Measurements from ENCODE around the gene TBCK.

DNA sequence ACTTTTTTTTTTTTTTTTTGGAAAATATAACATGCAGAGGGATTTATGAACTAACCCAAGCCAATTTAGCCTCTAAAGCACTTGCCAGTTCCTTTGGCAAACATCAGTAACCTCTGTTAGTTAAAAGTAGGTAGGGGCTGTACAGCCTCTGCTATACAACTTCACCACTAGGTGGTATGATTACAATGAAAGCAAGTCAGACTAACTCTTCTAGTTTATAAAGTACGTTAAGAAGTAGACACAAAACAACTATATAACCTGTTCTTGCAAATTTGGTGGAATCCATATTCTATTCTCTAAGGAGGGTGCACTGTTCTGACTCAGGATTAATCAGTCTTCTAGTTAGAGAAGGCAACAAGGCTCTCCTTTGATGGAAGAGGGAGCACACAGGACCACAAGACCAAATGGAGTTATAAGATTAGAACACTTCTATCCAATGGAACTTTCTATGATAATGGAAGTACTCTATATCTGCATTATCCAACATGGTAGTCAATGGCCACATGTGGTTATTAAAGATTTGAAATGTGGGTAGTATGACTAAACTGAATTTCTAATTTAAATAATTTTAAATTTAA, 13.1 kb upstream of the TBCK start:
- TF ChIP-seq, protein P1, sequence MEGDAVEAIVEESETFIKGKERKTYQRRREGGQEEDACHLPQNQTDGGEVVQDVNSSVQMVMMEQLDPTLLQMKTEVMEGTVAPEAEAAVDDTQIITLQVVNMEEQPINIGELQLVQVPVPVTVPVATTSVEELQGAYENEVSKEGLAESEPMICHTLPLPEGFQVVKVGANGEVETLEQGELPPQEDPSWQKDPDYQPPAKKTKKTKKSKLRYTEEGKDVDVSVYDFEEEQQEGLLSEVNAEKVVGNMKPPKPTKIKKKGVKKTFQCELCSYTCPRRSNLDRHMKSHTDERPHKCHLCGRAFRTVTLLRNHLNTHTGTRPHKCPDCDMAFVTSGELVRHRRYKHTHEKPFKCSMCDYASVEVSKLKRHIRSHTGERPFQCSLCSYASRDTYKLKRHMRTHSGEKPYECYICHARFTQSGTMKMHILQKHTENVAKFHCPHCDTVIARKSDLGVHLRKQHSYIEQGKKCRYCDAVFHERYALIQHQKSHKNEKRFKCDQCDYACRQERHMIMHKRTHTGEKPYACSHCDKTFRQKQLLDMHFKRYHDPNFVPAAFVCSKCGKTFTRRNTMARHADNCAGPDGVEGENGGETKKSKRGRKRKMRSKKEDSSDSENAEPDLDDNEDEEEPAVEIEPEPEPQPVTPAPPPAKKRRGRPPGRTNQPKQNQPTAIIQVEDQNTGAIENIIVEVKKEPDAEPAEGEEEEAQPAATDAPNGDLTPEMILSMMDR (IDR thresholded peaks at IDR 0.05): peak in 3 of 5 experiments; percentile 28 to 34 (median 30)
- TF ChIP-seq EP300 (IDR thresholded peaks at IDR 0.05): no peak
